Gastroesophageal sphincter (tissue), 3 donors: ENCODE measurements around the gene CYP8B1.

Source experiments
- CTCF ChIP-seq, 4 experiments: fragments of 200-600 bp in 2 of 4; fragments of 450-650 bp in 2 of 4; sonication (generic) in 1 of 4; IDR thresholded peaks; one replicate each; pipeline ENCODE4 v1.5.1; 2017 to 2019; ENCODE audit warnings: antibody characterized with exemption in 4 of 4, mild to moderate bottlenecking in 2 of 4, moderate library complexity in 2 of 4
- POLR2A ChIP-seq, 2 donors: fragments of 450-650 bp; IDR thresholded peaks; one replicate each; pipeline ENCODE4 v1.6.1; 2017; ENCODE audit warnings: antibody characterized with exemption in 2 of 2, mild to moderate bottlenecking in 2 of 2, moderate library complexity in 1 of 2
- POLR2AphosphoS5 ChIP-seq: sonication (generic); formaldehyde crosslinking; IDR thresholded peaks from one replicate; pipeline ENCODE4 v1.6.1; 2017; ENCODE audit warnings: antibody characterized with exemption

- TF ChIP-seq POLR2A (IDR thresholded peaks at IDR 0.05): no peak
- no peak for TF ChIP-seq POLR2AphosphoS5
- TF ChIP-seq CTCF (IDR thresholded peaks at IDR 0.05): no peak
These were observed 34.3 kb downstream of the CYP8B1 start for GRCh38 chr3:42841332-42841731.
